K562 (cell line): Measurements from ENCODE around the gene CENPO. TPM values are rescaled to one million over a fixed set of nuclear protein-coding genes. Genes with fewer than 3 reads are reported as not detected.

Source experiments
- ATAC-seq: fragments of 200-7000 bp; cut with Tn5 transposase; 3 replicates; pipeline ENCODE4 v1.9.1; 2020; ENCODE audit warnings: moderate library complexity
- BruUV-seq: library from RNA; stranded (reverse); fragments of 400-500 nt; replicated peaks from 2 replicates; lab custom pipeline; 2021; lab: Mats Ljungman, UMichigan
- CTCF ChIA-PET: fragments of 300-600 bp; formaldehyde crosslinking; extraction: SDS; loops from one replicate; lab custom pipeline; 2021; ENCODE audit warnings: low intra/inter-chr PET ratio; lab: Yijun Ruan, JAX
- POLR2A ChIA-PET: fragments of 300-600, 350-650 bp; sonication (Branson Sonifier 250); formaldehyde crosslinking; extraction: SDS; loops from one replicate; lab custom pipeline; 2021; ENCODE audit warnings: antibody characterized with exemption, inconsistent platforms; lab: Yijun Ruan, JAX
- DNase-seq, 4 experiments: peaks; one replicate each; pipeline versions ENCODE4 v3.0.0 to v3.0.0-alpha.2; 2011 to 2018; ENCODE audit warnings: low spot score in 3 of 4, mixed read lengths in 3 of 4; ENCODE audit errors: extremely low read depth in 1 of 4
- FAIRE-seq: peaks from 2 replicates; lab custom pipeline; 2011; peaks lifted over from hg19 to GRCh38; lab: Jason Lieb, UNC
- H2AFZ ChIP-seq: 2 replicates; pipeline ENCODE4 v1.6.0; 2011; ENCODE audit warnings: low read depth, low read length, control low read depth, inconsistent platforms
- H3K27ac ChIP-seq: fragments of 200-600 bp; 3 replicates; pipeline ENCODE4 v1.8.0; 2011; ENCODE audit warnings: low read depth, mild to moderate bottlenecking, control low read depth, inconsistent platforms, low read length, moderate library complexity, mixed read lengths; ENCODE audit errors: extremely low read depth
- H3K27me3 ChIP-seq, 2 experiments: fragments of 300-600 bp in 1 of 2; 2 replicates in 1 of 2; 3 replicates in 1 of 2; pipeline versions ENCODE4 v1.6.0 to v1.8.0; 2011; ENCODE audit warnings: inconsistent platforms in 2 of 2, low read length in 2 of 2, mild to moderate bottlenecking in 1 of 2, mixed read lengths in 1 of 2, moderate library complexity in 1 of 2; ENCODE audit not compliant: control insufficient read depth in 2 of 2, insufficient read depth in 2 of 2
- H3K36me3 ChIP-seq: fragments of 300-600 bp; 3 replicates; pipeline ENCODE4 v1.8.0; 2011; ENCODE audit warnings: mild to moderate bottlenecking, low read length, inconsistent platforms; ENCODE audit not compliant: control insufficient read depth, insufficient read depth
- H3K4me1 ChIP-seq, 2 experiments: fragments of 200-600 bp in 1 of 2; replicated peaks in 1 of 2; 2 replicates in 1 of 2; 3 replicates in 1 of 2; pipeline versions ENCODE4 v1.5.1 to v1.8.0; 2011; ENCODE audit warnings: inconsistent platforms in 2 of 2, low read length in 2 of 2, mild to moderate bottlenecking in 1 of 2, mixed read lengths in 1 of 2, moderate library complexity in 1 of 2; ENCODE audit not compliant: control insufficient read depth in 2 of 2, insufficient read depth in 2 of 2
- H3K4me2 ChIP-seq: 2 replicates; pipeline ENCODE4 v1.6.1; 2011; ENCODE audit warnings: low read length, control low read depth, inconsistent platforms, mixed read lengths; ENCODE audit not compliant: insufficient read depth
- H3K4me3 ChIP-seq: fragments of 200-600 bp; sonication (generic), shearing (Covaris generic); 2 replicates; pipeline ENCODE4 v1.5.1; 2016; ENCODE audit warnings: control low read depth, inconsistent platforms
- H3K79me2 ChIP-seq: fragments of 200-600 bp; 3 replicates; pipeline ENCODE4 v1.8.0; 2011; ENCODE audit warnings: low read length, inconsistent platforms; ENCODE audit not compliant: control insufficient read depth, insufficient read depth
- H3K9ac ChIP-seq, 2 experiments: 2 replicates each; pipeline versions ENCODE4 v1.6.0 to v1.6.1; 2011; ENCODE audit warnings: low read depth in 2 of 2, low read length in 2 of 2, control low read depth in 1 of 2, inconsistent platforms in 1 of 2, mild to moderate bottlenecking in 1 of 2, mixed read lengths in 1 of 2; ENCODE audit not compliant: insufficient read depth in 1 of 2
- H3K9me1 ChIP-seq: one replicate; pipeline ENCODE4 v1.6.0; 2011; ENCODE audit warnings: inconsistent platforms, mild to moderate bottlenecking, low read length, moderate library complexity; ENCODE audit not compliant: control insufficient read depth, insufficient read depth
- H3K9me3 ChIP-seq: replicated peaks from 2 replicates; pipeline ENCODE4 v1.5.1; 2011; ENCODE audit warnings: low read depth, low read length, inconsistent platforms; ENCODE audit not compliant: control insufficient read depth, insufficient read depth
- H4K20me1 ChIP-seq: replicated peaks from 2 replicates; pipeline ENCODE4 v1.6.1; 2011; ENCODE audit warnings: low read length, inconsistent platforms, mixed read lengths; ENCODE audit not compliant: control insufficient read depth, insufficient read depth
- ETV6 ChIP-seq, 3 experiments: fragments of 150-350 bp in 1 of 3; sonication (generic) in 1 of 3; formaldehyde crosslinking in 1 of 3; IDR thresholded peaks; 2 replicates each; pipeline versions ENCODE4 v1.6.1 to v1.8.0; 2014 to 2022; ENCODE audit warnings: borderline replicate concordance in 2 of 3, low read depth in 2 of 3, antibody characterized with exemption in 1 of 3, low read length in 1 of 3, mild to moderate bottlenecking in 1 of 3, missing genetic modification reagents in 1 of 3
- ILF3 ChIP-seq: fragments of 450-650 bp; IDR thresholded peaks from 2 replicates; pipeline ENCODE4 v1.6.1; 2018; ENCODE audit warnings: antibody characterized with exemption, mild to moderate bottlenecking, moderate library complexity, borderline replicate concordance
- RNF2 ChIP-seq: sonication (generic); IDR thresholded peaks from 2 replicates; pipeline ENCODE4 v1.6.1; 2016
- RUNX1 ChIP-seq: sonication (generic); IDR thresholded peaks from 2 replicates; pipeline ENCODE4 v1.6.1; 2016; ENCODE audit warnings: antibody characterized with exemption, low read depth
- ZNF77 ChIP-seq: fragments of 250-450 bp; sonication (Bioruptor Pico); IDR thresholded peaks from 2 replicates; pipeline ENCODE4 v1.5.0; 2020
- WGBS: fragments of 100-300 bp; shearing (Covaris generic); methylation state at CpG from one replicate; pipeline ENCODE4 v1.1.6; 2016; ENCODE audit warnings: low coverage, mixed read lengths; ENCODE audit not compliant: insufficient coverage; ENCODE audit errors: missing lambda C conversion rate; 5-methylcytosine and 5-hydroxymethylcytosine counted together
- in situ Hi-C: fragments of 300-500 bp; cut with MboI; formaldehyde crosslinking; loops from 4 replicates; pipeline ENCODE4 v1.15.0; 2018; ENCODE audit warnings: inconsistent platforms, mixed read lengths
- intact Hi-C: fragments of 100-400 bp; cut with micrococcal nuclease; formaldehyde crosslinking; loops from 2 replicates; pipeline ENCODE4 v1.14.2; 2022
- polyA plus RNA-seq, 8 experiments: library from polyadenylated mRNA; depleted of rRNA in 4 of 8; stranded (reverse) in 5 of 8; unstranded in 3 of 8; fragments of >200 nt; fragmentation: Nextera tagmentation in 2 of 8; fragmentation: Illumina TruSeq in 1 of 8; extraction: Ambion mirVana in 2 of 8; extraction: Trizol in 1 of 8; gene quantifications; 2 replicates each; pipeline versions ENCODE4 v1.2.1 to v1.2.3, GENCODE V29; 2011 to 2014; ENCODE audit warnings: inconsistent platforms in 1 of 8, missing spikeins in 1 of 8
- total RNA-seq, 7 experiments: library from RNA; depleted of rRNA in 6 of 7; stranded (reverse); fragments of >200 nt in 6 of 7; fragmentation: Illumina TruSeq in 2 of 7; extraction: Trizol in 2 of 7; gene quantifications; 2 replicates each; pipeline versions ENCODE4 v1.2.1 to v1.2.3, GENCODE V29; 2011 to 2021; ENCODE audit warnings: low replicate concordance in 1 of 7
- TF ChIP-seq, protein P1 (sequence below): IDR thresholded peaks from 3 replicates; pipeline ENCODE4 v1.6.1; 2011; ENCODE audit warnings: borderline replicate concordance, mild to moderate bottlenecking, moderate library complexity; ENCODE audit not compliant: insufficient read length; ENCODE audit errors: extremely low read depth

Gene CENPO
- total and polyA plus RNA-seq, 9 of the 15 experiments (the other 6 are each of a cell fraction or from before 2014, with no cell fraction given): 30.6 to 59.4 (median 38.9) TPM

DNA sequence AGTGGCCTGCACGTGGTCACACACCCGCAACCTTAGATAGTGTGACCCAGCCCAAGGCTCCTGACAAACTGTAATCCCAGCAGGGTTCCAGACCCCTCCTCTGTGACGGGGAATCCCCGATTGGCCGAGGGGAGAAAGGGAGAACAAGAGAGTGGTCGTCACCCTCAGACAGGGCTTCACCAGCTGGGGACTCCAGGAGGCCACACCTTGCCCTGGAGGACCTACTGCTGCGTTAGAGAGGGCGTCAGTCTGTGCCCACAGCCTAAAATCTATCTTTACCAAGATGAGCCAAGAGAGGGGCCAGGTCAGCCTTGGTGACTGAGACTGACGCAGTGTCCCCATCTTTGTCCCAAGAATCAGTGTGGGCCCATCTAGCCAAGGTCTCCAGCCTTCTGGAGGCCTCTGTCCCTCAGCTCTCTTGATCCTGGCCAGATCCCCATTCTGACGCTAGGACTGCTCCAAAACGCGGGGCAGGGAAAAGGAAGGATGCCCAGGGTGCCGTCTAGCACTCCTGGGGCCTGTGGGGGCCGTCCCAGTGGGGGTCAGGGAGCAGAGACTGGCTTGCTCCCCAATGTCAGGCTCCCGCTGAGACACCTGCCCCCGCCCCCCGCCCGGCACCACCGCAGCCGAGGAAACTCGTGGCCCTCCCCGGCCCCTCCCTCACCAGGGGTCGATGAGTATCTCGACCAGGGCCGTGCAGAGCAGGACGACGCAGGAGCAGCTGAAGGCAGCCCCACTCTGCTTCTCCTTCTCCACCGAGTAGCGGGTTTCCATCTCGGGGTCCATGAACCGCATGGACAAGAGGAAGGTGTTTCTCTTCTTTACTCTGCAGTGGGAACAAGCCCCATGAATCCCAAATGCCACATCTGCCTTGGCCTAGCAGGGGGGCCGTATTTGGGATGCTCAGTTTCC lies 40.9 kb downstream of the CENPO start:
- no peak overlapping the region for H2AFZ ChIP-seq
- FAIRE-seq (no peak), DNase-seq (no peak), ATAC-seq (no peak)
- POLR2A ChIA-PET: interaction anchor here (0.6 to 0.9 kb wide), 2 partner anchors 330 to 434 kb away, joined by 3 read pairs; no protein-coding TSS in a partner anchor
- in situ Hi-C loops: no loop called here
- no peak overlapping the region for H3K4me2 ChIP-seq
- H3K9me1 ChIP-seq: no peaks in the 10 kb centered on the region
- intact Hi-C loops: no loop called here
- no peak overlapping the region for H3K4me3 ChIP-seq
- peaks cover 62% of the 10 kb centered on the region; the same call in 2 of the 3 replicates for H3K36me3 ChIP-seq
- H3K4me1 ChIP-seq: peaks cover 0 to 3% of the 10 kb centered on the region in 2 experiments; a peak in 2 of 5 replicates
- no peaks in the 10 kb centered on the region for H3K9me3 ChIP-seq
- no peaks in the 10 kb centered on the region for H3K79me2 ChIP-seq
- no peaks in the 10 kb centered on the region for H4K20me1 ChIP-seq
- no peaks in the 10 kb centered on the region for H3K27me3 ChIP-seq
- no peak overlapping the region for H3K27ac ChIP-seq
- no peak overlapping the region for H3K9ac ChIP-seq
- no TSS peak for BruUV-seq
- 90% methylated on average over 25 of the region's 32 CpGs for WGBS
- TF ChIP-seq RUNX1: no peak
- TF ChIP-seq ZNF77: no peak
- TF ChIP-seq ILF3: no peak
- TF ChIP-seq, protein P1, sequence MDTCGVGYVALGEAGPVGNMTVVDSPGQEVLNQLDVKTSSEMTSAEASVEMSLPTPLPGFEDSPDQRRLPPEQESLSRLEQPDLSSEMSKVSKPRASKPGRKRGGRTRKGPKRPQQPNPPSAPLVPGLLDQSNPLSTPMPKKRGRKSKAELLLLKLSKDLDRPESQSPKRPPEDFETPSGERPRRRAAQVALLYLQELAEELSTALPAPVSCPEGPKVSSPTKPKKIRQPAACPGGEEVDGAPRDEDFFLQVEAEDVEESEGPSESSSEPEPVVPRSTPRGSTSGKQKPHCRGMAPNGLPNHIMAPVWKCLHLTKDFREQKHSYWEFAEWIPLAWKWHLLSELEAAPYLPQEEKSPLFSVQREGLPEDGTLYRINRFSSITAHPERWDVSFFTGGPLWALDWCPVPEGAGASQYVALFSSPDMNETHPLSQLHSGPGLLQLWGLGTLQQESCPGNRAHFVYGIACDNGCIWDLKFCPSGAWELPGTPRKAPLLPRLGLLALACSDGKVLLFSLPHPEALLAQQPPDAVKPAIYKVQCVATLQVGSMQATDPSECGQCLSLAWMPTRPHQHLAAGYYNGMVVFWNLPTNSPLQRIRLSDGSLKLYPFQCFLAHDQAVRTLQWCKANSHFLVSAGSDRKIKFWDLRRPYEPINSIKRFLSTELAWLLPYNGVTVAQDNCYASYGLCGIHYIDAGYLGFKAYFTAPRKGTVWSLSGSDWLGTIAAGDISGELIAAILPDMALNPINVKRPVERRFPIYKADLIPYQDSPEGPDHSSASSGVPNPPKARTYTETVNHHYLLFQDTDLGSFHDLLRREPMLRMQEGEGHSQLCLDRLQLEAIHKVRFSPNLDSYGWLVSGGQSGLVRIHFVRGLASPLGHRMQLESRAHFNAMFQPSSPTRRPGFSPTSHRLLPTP: no peak
- no peak for TF ChIP-seq RNF2
- no peak for TF ChIP-seq ETV6 (IDR thresholded peaks at IDR 0.05; ENCODE audit: borderline replicate concordance in 1 of 2, low read depth in 2 of 2, low read length in 1 of 2)
- no peak for TF ChIP-seq ETV6 (CRISPR knock-in tag; IDR thresholded peaks at IDR 0.05; ENCODE audit: borderline replicate concordance)
- CTCF ChIA-PET: no interaction called here
